ENCODE data around the gene BRD7. TPM values are rescaled to one million over a fixed set of nuclear protein-coding genes. Genes with fewer than 3 reads are reported as not detected.

The BRD7 gene
- total and polyA plus RNA-seq, 2 of the 13 experiments (the other 11 are each of a cell fraction or from before 2014, with no cell fraction given) = 82.3 to 149 TPM

GRCh38 chr16:50291719-50292565 is 76.8 kb downstream of the BRD7 start (continued):
- TF ChIP-seq ZHX1 (CRISPR knock-in tag; IDR thresholded peaks at IDR 0.05; ENCODE audit: low read depth) = peak; percentile 86; the same call in 1 of the 2 replicates
- TF ChIP-seq ZNF564 (CRISPR knock-in tag; IDR thresholded peaks at IDR 0.05) = no peak
- TF ChIP-seq ZSCAN5A (CRISPR knock-in tag; IDR thresholded peaks at IDR 0.05; ENCODE audit: borderline replicate concordance) = no peak
- TF ChIP-seq SIN3B (IDR thresholded peaks at IDR 0.05; ENCODE audit: low read length) = peak; percentile 44; the same call in 1 of the 2 replicates
- no peak for TF ChIP-seq ZNF781 (CRISPR knock-in tag; IDR thresholded peaks at IDR 0.05; ENCODE audit: borderline replicate concordance, not compliant biosample characterization)
- no peak for TF ChIP-seq DNMT3B (CRISPR knock-in tag; conservative IDR thresholded peaks at IDR 0.05)
- 0 out of 2 replicates have a peak, but pooled peaks have one; percentile 89 for TF ChIP-seq ZNF275 (CRISPR knock-in tag; IDR thresholded peaks at IDR 0.05; ENCODE audit: borderline replicate concordance)
- no peak for TF ChIP-seq MATR3 (CRISPR knock-in tag; IDR thresholded peaks at IDR 0.05)
- no peak for TF ChIP-seq ZIK1 (CRISPR knock-in tag; IDR thresholded peaks at IDR 0.05; ENCODE audit: borderline replicate concordance, low read depth)
- TF ChIP-seq TSC22D2 (CRISPR knock-in tag; IDR thresholded peaks at IDR 0.05; ENCODE audit: borderline replicate concordance) = peak; percentile 55; the same call in 1 of the 2 replicates
- peak; percentile 74; the same call in 1 of the 2 replicates for TF ChIP-seq KAT8 (CRISPR knock-in tag; IDR thresholded peaks at IDR 0.05)
- no peak for TF ChIP-seq ZNF670 (CRISPR knock-in tag; IDR thresholded peaks at IDR 0.05; ENCODE audit: borderline replicate concordance)
- TF ChIP-seq ZNF558 (CRISPR knock-in tag; IDR thresholded peaks at IDR 0.05; ENCODE audit: borderline replicate concordance) = peak; percentile 86
- no peak for TF ChIP-seq PBX3 (CRISPR knock-in tag; IDR thresholded peaks at IDR 0.05; ENCODE audit: borderline replicate concordance)
- TF ChIP-seq NFKBIZ (CRISPR knock-in tag; IDR thresholded peaks at IDR 0.05) = no peak; the same call in 1 of the 2 replicates
- no peak; the same call in 1 of the 2 replicates for TF ChIP-seq ZXDC (CRISPR knock-in tag; IDR thresholded peaks at IDR 0.05)
- no peak for TF ChIP-seq ZNF816 (CRISPR knock-in tag; IDR thresholded peaks at IDR 0.05; ENCODE audit: borderline replicate concordance)
- no peak; the same call in 1 of the 2 replicates for TF ChIP-seq TAF1 (CRISPR knock-in tag; IDR thresholded peaks at IDR 0.05)
- TF ChIP-seq TOPORS (CRISPR knock-in tag; IDR thresholded peaks at IDR 0.05) = no peak

Measured in HepG2 (cell line).